Frontal cortex (tissue), 4 donors: ENCODE data around the gene DNAJC4. TPM values are rescaled to one million over a fixed set of nuclear protein-coding genes. Genes with fewer than 3 reads are reported as not detected.

Experiments used
- DNase-seq, 2 donors: peaks; one replicate each; pipeline ENCODE4 v3.0.0; 2012; ENCODE audit warnings: low spot score in 2 of 2
- FAIRE-seq: peaks from 2 replicates; lab custom pipeline; 2012; peaks lifted over from hg19 to GRCh38; lab: Jason Lieb, UNC
- total RNA-seq: library from RNA; depleted of rRNA; stranded (reverse); fragments of >200 nt; gene quantifications from one replicate; pipeline ENCODE4 v1.2.3, GENCODE V29; 2014
- donor health status: control.
- donor health status: control.
- donor health status: control.

DNAJC4 gene
- total RNA-seq, 1 donor from 2014 or later = 9.8 TPM

- FAIRE-seq = no peak
- no peak for DNase-seq
Measured at GRCh38 chr11:64251753-64252002, 21.3 kb downstream of the DNAJC4 start.

GRCh38 chr11:64252003-64252872 is 21.9 kb downstream of the DNAJC4 start:
- no peak for FAIRE-seq
- peak in 1 of 2 donors; percentile 58 for DNase-seq

DNA sequence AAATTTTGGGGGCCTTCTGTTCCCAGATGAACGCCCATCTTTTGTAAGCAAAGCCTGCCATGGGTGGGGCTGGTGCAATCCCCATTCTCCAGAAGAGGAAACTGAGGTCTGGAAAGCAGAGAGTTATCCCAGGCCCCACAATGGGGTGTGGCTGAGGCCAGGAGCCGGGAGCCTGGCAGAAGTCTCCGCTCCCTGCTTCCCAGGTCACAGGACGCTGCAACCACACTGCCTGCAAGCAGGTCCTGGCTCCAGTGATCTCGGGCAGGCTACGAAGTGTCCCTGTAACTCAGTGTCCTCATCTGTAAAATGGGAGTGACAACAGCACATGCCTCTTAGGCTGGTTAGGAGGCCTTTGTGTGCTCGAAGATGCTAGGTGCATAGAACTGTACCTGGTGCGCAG is 22.7 kb downstream of the DNAJC4 start:
- DNase-seq (no peak), FAIRE-seq (no peak)

GRCh38 chr11:64253481-64253880 is 23.1 kb downstream of the DNAJC4 start:
- FAIRE-seq (no peak), DNase-seq (peak; percentile 61 to 62)

- no peak for DNase-seq
- no peak for FAIRE-seq
Measured at GRCh38 chr11:64254326-64254725, 24.0 kb downstream of the DNAJC4 start.

- DNase-seq (no peak), FAIRE-seq (no peak)
Measured at GRCh38 chr11:64255135-64256128, 25.1 kb downstream of the DNAJC4 start.

DNA sequence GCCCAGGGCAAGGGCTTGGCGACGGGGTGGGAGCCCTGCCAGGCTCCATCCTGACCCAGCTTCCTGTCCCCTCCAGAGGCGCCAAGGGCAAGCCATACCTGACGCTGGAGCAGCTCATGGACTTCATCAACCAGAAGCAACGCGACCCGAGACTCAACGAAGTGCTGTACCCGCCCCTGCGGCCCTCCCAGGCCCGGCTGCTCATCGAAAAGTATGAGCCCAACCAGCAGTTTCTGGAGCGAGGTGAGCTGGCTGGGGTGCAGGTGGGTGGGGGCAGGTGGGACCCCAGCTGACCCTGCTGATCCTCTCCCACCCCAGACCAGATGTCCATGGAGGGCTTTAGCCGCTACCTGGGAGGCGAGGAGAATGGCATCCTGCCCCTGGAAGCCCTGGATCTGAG is 26.0 kb downstream of the DNAJC4 start:
- DNase-seq (no peak), FAIRE-seq (no peak)

- no peak for FAIRE-seq
- DNase-seq = no peak
Measured at GRCh38 chr11:64258356-64258755, 28.0 kb downstream of the DNAJC4 start.

GRCh38 chr11:64258946-64259532 is 28.7 kb downstream of the DNAJC4 start:
- FAIRE-seq (no peak), DNase-seq (no peak)

DNA sequence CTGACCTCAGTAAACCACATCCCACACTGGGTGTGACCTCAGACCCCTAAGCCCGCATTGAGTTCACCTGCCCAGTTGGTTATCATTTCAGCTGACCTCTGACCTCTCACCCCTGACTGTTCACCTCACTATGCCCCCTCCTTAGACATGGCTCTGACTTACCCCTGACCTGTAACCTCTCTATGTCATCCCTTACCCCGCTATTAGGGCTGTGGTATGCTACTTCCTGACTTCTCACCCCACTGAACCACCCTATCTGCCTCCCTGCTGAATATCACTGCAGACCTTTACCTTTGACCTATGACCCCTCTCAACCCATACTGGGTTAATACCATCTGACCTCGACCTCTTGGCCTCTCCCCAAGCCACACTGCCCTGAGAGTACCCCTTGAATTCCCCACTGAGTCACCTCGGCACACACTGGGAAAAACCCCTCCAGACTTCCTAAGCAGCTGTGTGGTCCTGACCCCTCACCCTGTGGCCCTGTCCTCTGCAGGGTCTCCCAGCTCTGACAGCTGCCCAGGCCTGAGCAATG is 29.3 kb downstream of the DNAJC4 start:
- FAIRE-seq (no peak), DNase-seq (no peak)

- DNase-seq (no peak), FAIRE-seq (no peak)
Measured at GRCh38 chr11:64260147-64260708, 29.9 kb downstream of the DNAJC4 start.

GRCh38 chr11:64261556-64262080 is 31.3 kb downstream of the DNAJC4 start:
- DNase-seq (no peak), FAIRE-seq (no peak)

DNA sequence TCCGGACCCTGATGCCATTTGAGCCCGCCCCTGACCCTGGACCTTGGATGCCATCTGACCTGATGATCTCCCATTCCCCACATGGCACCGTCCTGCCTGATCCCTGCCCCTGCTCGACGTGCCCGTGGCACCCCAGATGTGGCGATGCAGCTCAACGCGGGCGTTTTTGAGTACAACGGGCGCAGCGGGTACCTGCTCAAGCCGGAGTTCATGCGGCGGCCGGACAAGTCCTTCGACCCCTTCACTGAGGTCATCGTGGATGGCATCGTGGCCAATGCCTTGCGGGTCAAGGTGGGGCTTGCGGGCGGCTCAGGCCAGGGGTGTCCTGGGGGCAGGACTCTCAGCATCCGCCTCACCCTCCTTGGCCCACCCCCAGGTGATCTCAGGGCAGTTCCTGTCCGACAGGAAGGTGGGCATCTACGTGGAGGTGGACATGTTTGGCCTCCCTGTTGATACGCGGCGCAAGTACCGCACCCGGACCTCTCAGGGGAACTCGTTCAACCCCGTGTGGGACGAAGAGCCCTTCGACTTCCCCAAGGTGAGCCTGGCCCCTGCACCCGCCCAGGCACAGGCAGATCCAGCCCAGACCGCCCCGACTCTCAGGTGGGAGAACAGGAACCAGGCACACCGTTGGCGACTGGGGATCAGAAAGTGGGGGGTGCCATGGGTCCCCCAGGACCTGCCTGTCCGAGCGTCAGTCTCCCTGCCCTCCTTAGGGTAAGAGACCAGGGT is 32.1 kb downstream of the DNAJC4 start:
- no peak for FAIRE-seq
- no peak for DNase-seq

DNA sequence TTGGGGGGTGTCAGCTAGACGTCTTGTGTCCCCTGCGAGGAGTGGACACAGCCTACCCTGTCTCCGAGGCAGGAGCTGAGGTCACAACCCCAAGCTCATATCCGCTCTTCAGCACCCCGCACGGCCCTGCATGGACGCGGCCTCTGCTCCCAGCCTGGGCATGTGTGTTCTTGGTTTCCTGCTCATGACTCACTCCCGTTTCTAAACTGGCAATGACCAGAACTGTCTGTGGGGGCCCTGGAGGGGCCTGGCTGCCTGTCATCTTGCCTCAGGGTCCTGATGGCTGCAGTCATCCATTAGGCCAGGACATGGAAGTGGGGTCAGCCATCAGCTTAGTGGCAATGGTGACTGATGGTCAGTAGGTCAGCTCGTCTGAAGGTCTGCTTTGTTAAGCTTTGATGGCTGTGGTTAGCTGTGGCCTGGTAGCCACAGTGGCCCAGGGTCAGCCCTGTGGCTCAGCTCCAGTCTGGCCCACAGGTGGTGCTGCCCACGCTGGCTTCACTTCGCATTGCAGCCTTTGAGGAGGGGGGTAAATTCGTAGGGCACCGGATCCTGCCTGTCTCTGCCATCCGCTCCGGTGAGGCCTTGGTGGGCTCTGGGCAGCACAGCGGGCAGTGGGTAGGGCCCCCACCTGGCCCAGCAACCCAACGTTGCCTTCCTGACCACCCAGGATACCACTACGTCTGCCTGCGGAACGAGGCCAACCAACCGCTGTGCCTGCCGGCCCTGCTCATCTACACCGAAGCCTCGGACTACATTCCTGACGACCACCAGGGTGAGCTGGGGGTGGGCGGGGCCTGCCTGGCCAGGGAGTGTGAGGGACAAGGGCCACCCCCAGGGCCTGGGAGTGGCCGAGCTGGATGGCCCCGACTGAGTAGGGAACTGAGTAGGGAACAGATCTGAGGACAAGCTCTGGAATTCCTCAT is 32.9 kb downstream of the DNAJC4 start:
- no peak for FAIRE-seq
- no peak for DNase-seq

GRCh38 chr11:64263947-64264317 is 33.6 kb downstream of the DNAJC4 start:
- FAIRE-seq = no peak
- DNase-seq = no peak

GRCh38 chr11:64264371-64264852 is 34.1 kb downstream of the DNAJC4 start:
- FAIRE-seq = no peak

GRCh38 chr11:64265176-64266160 is 35.1 kb downstream of the DNAJC4 start:
- FAIRE-seq = no peak
- DNase-seq = no peak

More at GRCh38 chr11:64264371-64264852, 34.1 kb downstream of the DNAJC4 start:
- no peak for DNase-seq
